GM19025 (cell line): ENCODE measurements around the gene PTAR1.

ENCODE experiments used
- ATAC-seq: cut with Tn5 transposase; IDR thresholded peaks from one replicate; pipeline ENCODE4 v1.9.1; 2021; ENCODE audit warnings: mild to moderate bottlenecking, low read depth, moderate library complexity; ENCODE audit not compliant: unreplicated experiment

The PTAR1 gene

DNA sequence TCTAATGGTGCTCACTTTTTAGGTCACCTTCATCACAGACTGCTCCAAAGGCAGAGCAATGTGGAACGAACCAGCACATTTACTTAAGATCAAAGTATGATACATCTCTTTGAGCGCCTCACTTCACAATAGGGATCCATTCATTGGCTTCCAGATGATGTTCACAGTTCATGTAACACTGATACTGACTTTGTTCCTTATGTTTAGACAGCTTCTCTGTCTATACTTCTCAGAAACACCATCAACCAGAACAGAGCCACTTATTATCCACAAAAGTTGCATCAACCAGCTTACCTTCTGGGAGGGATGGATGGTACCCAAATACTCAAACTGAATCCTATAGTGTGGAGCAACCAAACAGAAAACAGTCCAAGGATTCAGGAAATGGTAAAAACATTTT, 4.6 kb downstream of the PTAR1 start:
- ATAC-seq, result no peak

DNA sequence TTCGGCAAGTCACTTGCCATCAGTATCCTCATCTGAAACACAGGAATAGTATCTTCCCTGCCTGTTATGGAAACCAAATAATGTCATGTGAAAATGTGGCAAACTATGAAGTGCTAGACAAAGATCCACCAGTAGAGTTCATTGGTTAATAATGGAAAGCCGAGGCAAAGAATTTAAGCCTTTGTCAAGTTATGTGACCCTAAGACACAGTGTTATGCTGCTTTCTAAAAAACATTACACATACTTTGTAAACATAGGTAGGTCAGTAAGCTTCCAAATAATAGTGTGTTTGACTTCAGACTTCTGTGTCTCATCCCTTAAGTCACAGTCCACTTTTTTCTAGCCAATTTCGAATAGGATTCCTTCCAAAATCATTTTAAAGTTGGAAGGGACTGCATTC, 6.0 kb downstream of the PTAR1 start:
- no peak for ATAC-seq

DNA sequence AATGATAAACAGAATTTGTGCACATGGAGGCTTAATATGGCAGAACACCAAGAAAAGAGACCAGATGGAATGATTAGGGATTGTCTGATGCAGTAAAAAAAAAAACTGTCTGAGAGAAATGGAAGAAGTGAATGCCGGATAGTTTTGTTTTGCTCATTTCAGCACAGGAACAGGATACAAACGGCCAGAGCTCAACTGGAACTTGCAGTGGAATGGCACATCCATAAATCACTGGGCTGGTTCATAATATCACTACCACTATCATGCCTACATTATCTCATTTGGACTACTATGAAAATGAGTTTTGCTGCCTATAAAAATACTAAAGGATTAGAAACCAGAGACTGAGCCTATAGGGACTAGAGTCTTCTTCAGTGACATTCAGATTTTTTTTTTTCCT, 9.7 kb downstream of the PTAR1 start:
- ATAC-seq, result no peak

DNA sequence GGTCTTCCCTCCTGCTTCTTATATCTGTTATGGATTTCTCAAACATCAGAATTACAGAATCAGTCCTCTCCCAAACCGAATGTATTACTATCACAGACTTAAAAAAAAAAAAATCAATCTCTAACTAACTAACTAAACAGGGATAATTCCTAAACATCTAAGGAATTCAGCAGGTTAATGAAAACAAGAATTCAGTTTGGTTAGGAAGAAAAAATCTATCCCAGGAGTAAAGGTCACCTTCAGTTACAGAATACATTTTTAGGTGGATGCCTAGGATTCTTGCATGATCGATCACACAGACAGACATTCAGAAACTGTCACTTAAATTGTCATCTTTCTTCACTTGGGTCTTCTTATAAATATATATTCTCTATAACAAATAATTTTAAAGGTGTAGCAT, 11.5 kb downstream of the PTAR1 start:
- no peak for ATAC-seq

DNA sequence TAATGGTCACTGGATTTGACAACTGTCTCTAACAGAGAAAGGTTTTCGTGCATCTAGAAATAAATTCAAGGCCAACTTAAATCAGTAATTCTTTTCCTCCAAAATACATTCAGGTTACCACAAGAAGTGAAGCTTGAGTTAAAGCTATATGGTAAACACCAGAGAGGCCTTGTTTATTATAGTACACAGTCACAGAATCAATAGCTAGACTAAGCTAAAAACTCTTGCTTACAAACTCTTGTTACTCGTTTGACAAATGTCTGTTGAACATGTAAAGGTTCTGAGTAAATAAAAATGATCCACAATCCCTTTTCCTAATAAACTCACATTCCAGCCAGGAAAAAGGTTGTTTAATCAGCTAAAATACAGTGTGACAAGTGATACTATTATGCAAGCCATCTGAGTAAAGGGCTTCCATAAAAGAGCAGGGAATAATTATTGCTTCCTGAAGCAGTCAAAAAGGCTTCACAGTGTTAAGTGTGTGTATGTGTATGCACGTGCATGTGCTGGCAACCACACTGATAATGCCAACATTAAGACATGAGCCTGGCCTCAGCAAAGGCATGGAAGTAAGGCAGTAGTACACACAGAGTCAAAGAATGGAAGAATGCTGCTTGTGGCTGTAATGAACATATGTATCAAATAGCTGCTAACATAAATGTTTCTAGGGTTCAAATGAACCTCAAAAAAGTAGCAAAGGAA, 12.8 kb downstream of the PTAR1 start:
- ATAC-seq, result no peak

DNA sequence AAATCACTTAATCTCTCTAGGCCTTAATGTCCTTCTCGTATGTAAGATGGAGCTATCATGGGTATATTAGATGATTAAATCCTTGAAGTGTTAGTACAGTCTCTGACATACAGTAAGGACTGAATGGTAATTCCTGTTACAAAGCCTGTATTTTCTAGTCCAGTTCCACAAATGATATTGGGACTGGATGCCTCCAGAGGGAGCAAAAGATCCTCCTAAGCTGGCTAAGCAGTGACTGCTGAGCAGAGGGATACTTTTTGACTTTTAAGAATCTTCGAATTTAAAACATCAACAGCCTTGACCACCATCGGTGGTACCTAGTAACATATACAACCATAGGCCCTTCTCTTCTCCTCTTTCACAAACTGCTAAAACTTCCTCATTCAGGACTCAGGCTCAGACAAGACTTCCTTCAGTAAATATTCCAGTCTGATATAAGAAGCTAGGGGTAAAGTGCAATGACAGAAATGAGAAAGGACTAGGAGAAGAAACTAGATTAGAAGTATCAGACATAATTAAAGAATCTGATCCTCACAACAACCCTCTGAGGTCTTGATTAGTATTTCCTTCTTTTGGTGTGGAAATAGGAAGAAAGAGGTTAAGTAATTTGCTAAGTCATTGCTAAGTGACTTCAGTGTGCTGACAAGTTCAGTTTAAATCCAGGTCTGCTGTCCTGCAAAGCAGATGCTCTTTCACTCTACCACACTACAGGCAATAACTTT, 13.9 kb downstream of the PTAR1 start:
- no peak for ATAC-seq

DNA sequence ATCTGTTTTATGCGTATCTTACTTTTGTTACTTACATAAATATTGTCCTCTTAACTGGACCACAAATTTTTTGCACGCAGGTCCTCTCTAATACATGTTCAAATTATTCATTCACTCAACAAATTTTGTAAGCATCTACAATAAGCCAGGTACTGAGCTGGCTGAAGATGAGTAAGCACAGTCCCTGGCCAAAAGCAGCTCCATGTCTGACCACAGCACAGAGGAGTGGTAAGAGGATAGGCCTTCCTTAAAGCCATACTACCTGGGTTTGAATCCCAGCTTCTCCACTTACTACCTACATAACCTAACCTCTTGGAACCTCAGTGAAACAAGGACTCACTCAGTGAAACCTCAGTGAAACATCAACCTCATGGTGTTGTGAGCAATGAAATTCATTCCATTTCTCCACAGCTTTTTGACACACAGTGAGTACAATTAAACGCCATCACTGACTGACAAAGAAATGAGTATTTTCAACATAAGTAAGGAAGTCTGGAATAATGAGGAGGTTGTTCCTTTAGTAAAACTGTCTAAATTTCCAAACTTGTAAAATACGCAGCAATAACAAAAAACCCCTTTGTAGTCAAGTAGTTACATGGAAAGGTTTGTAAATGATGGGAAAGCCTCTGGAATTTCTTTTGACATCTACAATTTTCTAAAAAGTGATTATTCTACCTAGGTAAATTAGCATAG, 15.0 kb downstream of the PTAR1 start:
- no peak for ATAC-seq

DNA sequence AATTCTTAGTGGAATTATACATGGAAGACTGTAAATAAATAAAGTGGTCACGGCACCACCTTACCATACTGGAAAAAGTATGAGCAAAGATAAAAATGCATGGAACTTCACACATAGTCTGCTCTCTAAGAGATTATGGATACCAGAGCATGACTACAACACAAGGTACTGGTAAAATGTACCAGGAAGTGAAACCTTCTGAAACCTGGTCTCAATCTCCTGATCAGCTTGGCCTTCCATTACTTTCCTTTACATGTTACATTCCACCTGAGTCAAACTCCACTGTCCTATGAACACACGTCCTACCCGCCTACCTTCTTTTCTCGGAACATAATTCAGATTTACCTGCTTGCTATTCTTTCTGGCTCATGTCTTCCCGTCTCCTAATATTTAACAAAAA, 15.9 kb downstream of the PTAR1 start:
- no peak for ATAC-seq

DNA sequence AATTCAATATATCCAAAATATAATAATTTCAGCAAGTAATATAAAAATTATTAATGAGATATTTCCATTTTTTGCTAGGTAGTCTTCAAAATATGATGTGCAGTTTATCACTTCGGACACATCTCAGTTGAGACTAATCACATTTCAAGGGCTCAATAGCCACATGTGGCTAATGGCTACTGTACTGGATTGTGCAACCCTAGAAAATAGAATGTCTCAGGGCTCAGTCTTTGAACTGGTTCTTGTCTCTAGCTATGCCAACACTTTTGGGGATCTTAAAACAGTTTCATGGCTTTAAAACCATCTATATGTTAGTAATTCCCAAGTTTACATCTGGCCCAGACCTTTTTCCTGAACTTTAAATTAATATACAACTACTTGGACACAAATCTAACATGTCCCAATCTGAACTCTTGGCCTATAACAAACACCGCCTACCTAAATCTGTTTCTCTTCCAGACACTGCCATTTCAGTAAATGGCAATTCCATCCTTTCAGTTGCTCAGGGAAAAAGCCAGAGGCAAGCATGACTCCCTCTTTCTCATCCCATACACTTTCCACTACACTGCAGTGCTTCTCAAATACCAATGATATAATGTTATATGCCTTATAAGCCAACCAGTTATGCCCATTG, 18.8 kb downstream of the PTAR1 start:
- no peak for ATAC-seq

DNA sequence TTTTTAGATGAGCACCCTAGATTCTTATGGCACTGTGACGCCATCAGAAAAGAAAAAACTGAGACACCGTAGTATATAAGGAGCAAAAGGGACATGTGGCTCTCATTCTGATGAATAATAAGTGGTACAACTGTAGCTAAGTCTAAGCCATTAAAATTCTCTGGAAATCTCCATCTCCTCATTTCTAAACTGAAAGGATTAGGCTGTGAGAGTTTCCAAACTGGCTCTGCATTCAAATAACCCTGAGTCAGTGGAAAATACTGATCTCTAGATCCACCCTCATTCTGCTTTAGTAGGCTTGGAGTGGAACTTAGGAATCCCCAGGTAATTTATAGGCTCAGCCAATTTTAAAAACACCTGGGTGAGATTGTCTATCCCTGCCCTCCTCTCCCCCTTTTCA, 28.5 kb downstream of the PTAR1 start:
- no peak for ATAC-seq

DNA sequence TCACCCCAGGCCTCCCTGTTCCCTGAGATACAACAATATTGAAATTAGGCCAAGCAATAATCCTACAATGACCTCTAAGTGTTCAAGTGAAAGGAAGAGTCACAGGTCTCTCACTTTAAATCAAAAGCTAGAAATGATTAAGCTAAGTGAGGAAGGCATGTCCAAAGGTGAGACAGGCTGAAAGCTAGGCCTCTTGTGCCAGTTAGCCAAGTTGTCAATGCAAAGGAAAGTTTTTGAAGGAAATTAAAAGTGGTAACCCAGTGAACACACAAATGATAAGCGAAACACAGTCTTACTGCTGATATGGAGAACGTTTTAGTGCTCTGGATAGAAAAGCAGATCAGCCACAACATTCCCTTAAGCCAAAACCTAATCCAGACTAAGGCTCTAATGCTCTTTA, 39.8 kb downstream of the PTAR1 start:
- ATAC-seq, result no peak

DNA sequence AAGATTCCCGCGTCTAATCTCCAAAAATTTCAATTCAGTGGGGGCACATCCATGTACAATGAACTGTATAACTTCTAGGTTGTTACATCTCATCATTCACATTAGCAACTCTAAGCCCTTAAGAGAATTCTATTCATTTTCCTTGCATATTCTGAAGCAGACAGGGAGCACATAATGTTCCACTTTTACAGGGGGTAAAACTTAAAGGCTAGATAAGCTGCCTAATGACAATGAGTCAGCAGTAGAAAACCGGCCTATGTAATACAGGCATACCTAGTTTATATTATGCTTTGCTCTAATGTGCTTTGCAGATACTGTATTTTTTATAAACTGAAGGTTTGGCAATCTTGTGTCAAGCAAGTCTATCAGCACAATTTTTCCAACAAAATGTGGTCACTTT, 40.4 kb downstream of the PTAR1 start:
- no peak for ATAC-seq

DNA sequence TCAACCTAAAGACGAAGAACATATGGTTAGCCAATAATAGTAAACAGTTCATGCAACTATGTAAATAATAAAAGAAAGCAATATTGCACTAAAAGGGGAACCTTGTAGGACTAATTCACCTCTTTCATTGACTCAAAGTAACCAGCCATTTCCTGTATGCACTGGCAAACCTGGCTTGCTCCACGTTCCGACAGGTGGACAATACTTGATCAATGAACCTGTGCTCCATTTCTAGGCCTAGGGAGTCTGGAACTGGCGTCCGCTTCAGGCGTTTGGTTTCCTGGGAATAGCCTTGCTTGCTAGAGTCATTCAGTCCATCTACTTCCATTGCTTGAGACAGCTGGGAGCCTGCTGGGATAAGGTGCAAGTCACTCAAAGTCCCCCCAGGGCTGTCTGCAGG, 41.6 kb downstream of the PTAR1 start:
- no peak for ATAC-seq

DNA sequence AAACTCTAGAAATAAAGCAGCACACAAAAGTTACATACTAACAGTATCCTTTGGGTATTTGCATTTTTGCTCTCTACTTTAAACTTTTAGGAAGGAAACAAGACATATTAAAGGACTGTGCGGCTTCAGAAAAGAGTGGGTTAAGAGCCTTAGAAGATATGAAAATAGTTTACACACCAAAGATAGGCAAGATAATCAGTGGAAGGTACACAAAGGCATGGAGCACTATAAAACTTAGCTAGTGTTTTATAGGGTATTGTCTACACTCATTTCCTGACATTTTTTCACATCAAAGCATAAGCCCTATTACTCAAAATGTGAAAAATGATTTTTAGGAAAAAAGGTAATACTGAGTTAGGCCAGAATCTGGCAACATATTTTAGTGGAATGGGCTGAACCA, 44.0 kb downstream of the PTAR1 start:
- ATAC-seq, result no peak

DNA sequence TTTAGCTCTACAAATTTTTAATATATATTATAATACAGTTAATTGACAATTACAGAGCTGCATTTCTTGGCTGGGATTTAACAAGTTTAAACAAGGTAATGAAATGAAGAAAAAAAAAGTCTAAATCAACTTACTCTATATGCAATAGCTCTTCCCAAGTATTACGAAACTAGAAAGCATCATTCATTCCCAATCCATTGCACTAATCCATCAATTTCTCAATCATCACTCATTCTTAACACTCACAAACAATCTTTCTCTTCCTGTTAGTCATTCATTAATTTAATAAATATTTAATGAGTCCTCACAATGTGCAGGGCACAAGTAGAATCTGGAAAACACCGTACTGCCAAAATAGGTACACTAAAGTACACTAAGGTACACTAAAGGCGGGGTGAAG, 44.7 kb downstream of the PTAR1 start:
- no peak for ATAC-seq

DNA sequence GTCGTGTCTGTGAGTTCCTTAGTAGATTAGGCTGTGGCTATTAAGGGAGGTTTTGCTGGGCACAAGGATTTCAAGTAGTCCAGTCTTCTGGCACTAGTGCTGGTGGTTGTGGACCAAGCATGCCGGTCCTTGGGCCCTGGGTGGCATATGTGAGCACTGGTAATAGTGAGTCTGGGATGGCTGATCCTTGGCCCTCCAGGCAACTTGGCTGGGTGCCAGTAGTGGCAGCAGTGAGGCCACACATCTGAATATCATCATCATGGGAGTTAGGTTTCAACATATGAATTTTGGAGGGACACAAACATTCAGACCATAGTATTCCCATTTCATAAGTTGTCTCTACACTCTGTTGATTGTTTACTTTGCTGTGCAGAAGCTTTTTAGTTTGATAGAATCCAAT, 62.3 kb downstream of the PTAR1 start:
- no peak for ATAC-seq

DNA sequence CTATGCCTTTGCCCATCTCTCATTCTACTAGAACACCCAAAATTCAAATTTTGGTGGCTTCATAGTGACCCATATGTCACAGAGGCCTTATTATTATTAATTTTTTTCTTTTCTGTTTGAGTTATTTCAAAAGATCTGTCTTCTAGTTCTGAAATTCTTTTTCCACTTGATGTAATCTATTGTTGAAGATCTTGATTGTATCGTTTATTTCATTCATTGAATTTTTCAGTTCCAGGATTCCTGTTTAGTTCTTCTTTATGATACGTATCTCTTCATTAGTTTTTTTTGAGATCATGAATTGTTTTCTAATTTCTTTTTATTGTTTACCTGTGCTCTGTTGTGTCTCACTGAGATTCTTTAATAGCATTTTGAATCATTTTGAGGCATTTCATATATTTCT, 63.0 kb downstream of the PTAR1 start:
- ATAC-seq, result no peak

DNA sequence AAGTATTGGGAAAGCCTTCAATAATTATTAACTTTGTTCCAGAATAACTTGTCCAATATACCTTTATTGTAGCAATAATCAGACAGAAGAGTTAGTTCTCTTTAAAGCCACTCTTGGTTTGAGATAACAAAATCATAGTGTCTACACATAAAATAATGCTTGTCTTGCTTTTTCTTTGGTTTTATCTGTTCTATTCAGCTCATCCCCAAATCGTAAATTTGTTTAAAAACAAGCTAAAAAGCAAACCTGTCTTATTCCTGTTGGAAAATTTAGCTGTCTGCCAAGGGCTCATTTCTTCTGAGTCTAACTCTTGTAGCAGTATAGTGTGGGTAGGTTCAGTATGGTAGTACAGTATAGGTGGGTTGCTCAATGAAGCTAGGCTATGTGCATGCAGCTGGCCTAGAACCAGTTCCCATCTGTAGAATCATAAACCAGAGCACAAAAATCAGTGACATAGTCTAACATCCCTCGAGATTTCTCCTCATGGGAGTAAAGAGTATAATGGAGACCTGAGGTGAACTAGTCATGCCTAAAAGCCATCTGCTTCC, 69.7 kb downstream of the PTAR1 start:
- no peak for ATAC-seq

DNA sequence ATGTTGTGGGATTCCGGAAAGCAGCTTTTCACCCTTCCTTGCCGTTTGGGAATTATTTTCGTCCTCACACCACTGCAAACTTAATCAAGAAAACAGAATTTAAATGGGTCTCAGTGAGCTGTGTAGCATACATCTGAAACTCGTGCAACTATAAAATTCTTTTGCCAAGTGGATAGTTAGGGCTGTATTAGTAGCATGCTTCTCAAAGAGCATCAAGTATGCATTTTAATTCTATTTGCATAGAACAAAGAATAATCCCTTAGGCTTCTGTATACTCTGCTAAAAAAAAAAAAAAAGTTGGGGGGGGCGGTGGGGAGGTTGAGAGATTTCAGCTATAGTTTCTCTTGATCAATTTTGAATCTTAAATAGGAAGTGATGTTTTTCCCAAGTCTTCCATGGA, 75.9 kb downstream of the PTAR1 start:
- ATAC-seq, result no peak

DNA sequence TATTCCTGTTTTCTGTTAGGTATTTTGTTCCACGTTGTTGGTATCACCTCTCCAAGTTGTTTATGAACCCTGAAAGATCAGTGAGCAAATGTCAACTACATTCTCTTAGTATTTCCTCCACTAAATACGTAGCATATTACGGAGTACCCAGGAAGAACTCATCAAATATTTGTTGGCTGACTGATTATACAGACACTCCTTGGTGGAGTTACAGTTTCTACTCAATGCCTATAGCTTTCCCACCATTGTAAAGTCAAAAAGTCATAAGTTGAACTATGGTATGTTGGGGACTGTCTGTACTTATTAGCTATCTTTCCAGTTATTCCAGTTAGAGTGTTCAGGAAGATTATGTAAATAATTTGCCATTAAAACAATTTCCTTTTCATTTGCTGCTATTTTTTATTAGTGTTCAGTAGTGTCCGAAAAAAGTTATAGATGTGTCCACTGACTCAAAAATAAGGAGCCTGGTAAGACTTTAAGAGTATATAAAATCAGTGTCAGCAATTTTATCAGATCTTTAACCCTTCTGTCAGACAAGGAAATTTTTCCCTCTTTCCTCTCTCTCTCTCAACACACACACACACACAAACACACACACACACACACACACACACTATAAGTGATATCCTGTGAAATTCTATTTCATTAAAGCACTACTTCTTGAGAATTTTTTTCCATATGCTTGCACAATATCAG, 80.8 kb downstream of the PTAR1 start:
- ATAC-seq, result no peak

DNA sequence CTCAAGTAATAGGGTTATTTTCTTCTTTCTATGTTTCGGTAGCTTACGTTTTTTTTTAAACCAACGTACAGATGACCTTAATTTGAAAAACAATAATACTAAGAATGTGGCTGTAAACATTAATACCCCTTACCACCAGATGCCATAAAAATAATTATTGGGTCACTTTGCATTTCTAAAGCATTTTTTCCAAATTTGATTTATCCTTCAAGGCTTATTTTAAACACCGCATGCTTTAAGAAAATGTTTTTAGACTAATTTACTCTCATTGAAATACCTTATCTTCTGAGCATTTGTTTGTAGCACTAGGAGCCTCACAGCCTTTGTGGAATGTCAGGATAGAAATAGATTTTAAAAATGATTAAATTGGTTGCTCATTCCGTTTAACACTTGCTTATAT, 81.9 kb downstream of the PTAR1 start:
- no peak for ATAC-seq
